GM12892 (cell line): Measurements from ENCODE around the gene SMIM41.

Experiments
- POLR2A ChIP-seq: IDR thresholded peaks from 2 replicates; pipeline ENCODE4 v1.6.1; 2011; ENCODE audit warnings: low read depth, low read length, control low read depth
- POLR2AphosphoS5 ChIP-seq: IDR thresholded peaks from 2 replicates; pipeline ENCODE4 v1.6.1; 2011; ENCODE audit warnings: low read depth, low read length, control low read depth
- TAF1 ChIP-seq: IDR thresholded peaks from 2 replicates; pipeline ENCODE4 v1.6.1; 2011; ENCODE audit warnings: low read depth, mild to moderate bottlenecking, control low read depth, low read length, borderline replicate concordance

GRCh38 chr12:52052468-52053186 is 26.9 kb upstream of the SMIM41 start:
- TF ChIP-seq POLR2A (no peak), POLR2AphosphoS5 (no peak), TAF1 (no peak)
